Prostate gland (tissue), 2 donors: Measurements from ENCODE around the gene PRPF31.

ENCODE experiments used
- POLR2AphosphoS5 ChIP-seq: sonication (generic); formaldehyde crosslinking; IDR thresholded peaks from one replicate; pipeline ENCODE4 v1.6.1; 2017; ENCODE audit warnings: antibody characterized with exemption
- TF ChIP-seq, protein P1 (sequence below), 4 experiments: fragments of 200-600 bp in 2 of 4; fragments of 450-650 bp in 2 of 4; sonication (generic) in 2 of 4; IDR thresholded peaks; 1 replicate in 3 of 4; 2 replicates in 1 of 4; pipeline ENCODE4 v1.5.1; 2016 to 2019; ENCODE audit warnings: antibody characterized with exemption in 4 of 4, mild to moderate bottlenecking in 2 of 4, moderate library complexity in 2 of 4

DNA sequence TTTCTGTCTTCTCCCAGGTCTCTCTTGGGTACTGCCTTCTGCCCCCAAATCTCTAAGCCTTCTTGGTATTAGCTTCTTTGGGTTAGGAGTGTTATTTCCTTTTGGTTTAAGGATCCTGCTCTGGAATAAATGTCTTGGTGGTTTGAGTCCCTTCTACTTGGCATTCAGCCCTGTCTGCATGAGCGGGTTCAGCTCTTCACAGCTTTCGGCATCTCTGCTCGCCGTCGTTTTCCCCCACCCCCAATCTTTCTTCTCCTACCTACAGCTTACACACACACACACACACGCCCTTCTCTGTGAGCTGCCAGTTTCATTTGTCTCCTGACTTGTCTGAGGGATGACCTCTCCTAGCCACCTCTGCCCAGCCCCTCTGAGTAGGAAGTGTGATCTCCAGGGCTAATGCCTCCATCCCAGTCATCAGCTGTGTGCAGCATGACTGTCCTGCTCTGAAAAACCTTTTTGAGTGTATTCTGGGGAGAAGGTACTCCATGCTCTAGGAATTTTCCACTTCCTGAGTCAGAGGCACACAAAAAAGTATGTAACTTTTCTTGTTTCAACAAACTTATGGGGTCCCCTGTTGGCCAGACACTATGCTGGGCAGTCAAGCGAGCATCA, 26.7 kb downstream of the PRPF31 start:
- TF ChIP-seq, protein P1, sequence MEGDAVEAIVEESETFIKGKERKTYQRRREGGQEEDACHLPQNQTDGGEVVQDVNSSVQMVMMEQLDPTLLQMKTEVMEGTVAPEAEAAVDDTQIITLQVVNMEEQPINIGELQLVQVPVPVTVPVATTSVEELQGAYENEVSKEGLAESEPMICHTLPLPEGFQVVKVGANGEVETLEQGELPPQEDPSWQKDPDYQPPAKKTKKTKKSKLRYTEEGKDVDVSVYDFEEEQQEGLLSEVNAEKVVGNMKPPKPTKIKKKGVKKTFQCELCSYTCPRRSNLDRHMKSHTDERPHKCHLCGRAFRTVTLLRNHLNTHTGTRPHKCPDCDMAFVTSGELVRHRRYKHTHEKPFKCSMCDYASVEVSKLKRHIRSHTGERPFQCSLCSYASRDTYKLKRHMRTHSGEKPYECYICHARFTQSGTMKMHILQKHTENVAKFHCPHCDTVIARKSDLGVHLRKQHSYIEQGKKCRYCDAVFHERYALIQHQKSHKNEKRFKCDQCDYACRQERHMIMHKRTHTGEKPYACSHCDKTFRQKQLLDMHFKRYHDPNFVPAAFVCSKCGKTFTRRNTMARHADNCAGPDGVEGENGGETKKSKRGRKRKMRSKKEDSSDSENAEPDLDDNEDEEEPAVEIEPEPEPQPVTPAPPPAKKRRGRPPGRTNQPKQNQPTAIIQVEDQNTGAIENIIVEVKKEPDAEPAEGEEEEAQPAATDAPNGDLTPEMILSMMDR (IDR thresholded peaks at IDR 0.05), result no peak
- no peak for TF ChIP-seq POLR2AphosphoS5
